Breast epithelium (tissue), 3 donors: Measurements from ENCODE around the gene CCDC3.

Experiments
- CTCF ChIP-seq, 3 donors: fragments of 450-650 bp; IDR thresholded peaks; one replicate each; pipeline ENCODE4 v1.5.1; 2016 to 2017; ENCODE audit warnings: antibody characterized with exemption in 3 of 3, mild to moderate bottlenecking in 3 of 3, moderate library complexity in 3 of 3
- POLR2A ChIP-seq: fragments of 450-650 bp; IDR thresholded peaks from one replicate; pipeline ENCODE4 v1.6.1; 2016; ENCODE audit warnings: antibody characterized with exemption, mild to moderate bottlenecking, moderate library complexity
- POLR2AphosphoS5 ChIP-seq, 3 donors: sonication (generic); formaldehyde crosslinking; IDR thresholded peaks; one replicate each; pipeline ENCODE4 v1.6.1; 2017; ENCODE audit warnings: antibody characterized with exemption in 3 of 3

- TF ChIP-seq CTCF (IDR thresholded peaks at IDR 0.05) (no peak), POLR2A (no peak), POLR2AphosphoS5 (IDR thresholded peaks at IDR 0.05) (no peak)
Observed at GRCh38 chr10:12921163-12921562, 80.3 kb downstream of the CCDC3 start.
